GM12878 (cell line): ENCODE measurements around the gene GLI1. TPM values are rescaled to one million over a fixed set of nuclear protein-coding genes. Genes with fewer than 3 reads are reported as not detected.

ENCODE experiments used
- ATAC-seq: fragments of 200-7000 bp; cut with Tn5 transposase; 3 replicates; pipeline ENCODE4 v1.9.1; 2020; ENCODE audit warnings: mild to moderate bottlenecking, moderate library complexity
- BruUV-seq: library from RNA; stranded (reverse); fragments of 400-500 nt; replicated peaks from 2 replicates; lab custom pipeline; 2021; lab: Mats Ljungman, UMichigan
- CTCF ChIA-PET: fragments of 300-600 bp; sonication (Branson Sonifier 250); formaldehyde crosslinking; extraction: SDS; loops from one replicate; lab custom pipeline; 2021; ENCODE audit warnings: inconsistent platforms; lab: Yijun Ruan, JAX
- POLR2A ChIA-PET: fragments of 350-600 bp; formaldehyde crosslinking; extraction: SDS; loops from one replicate; lab custom pipeline; 2021; ENCODE audit warnings: inconsistent platforms; lab: Charles Lee
- RAD21 ChIA-PET: fragments of 300-600 bp; sonication (Branson Sonifier 250); formaldehyde crosslinking; loops from one replicate; lab custom pipeline; 2023; ENCODE audit warnings: antibody characterized with exemption; ENCODE audit not compliant: unreplicated experiment; lab: Charles Lee
- SMC1A ChIA-PET: fragments of 300-600 bp; sonication (Branson Sonifier 250); formaldehyde crosslinking; loops from one replicate; lab custom pipeline; 2023; ENCODE audit not compliant: unreplicated experiment, uncharacterized antibody; lab: Charles Lee
- DNase-seq: peaks from one replicate; pipeline ENCODE4 v3.0.0-alpha.2; 2011; ENCODE audit warnings: low read depth, low spot score
- FAIRE-seq: peaks from 3 replicates; lab custom pipeline; 2011; peaks lifted over from hg19 to GRCh38; lab: Jason Lieb, UNC
- H2AFZ ChIP-seq: 2 replicates; pipeline ENCODE4 v1.6.0; 2011; ENCODE audit warnings: low read depth, low read length, control low read depth; ENCODE audit not compliant: control insufficient read depth
- H3K27ac ChIP-seq: 2 replicates; pipeline ENCODE4 v1.5.1; 2011; ENCODE audit warnings: control low read depth; ENCODE audit not compliant: control insufficient read depth, insufficient read depth
- H3K27me3 ChIP-seq, 2 experiments: replicated peaks in 1 of 2; 2 replicates each; pipeline versions ENCODE4 v1.6.0 to v1.6.1; 2011; ENCODE audit warnings: low read length in 1 of 2; ENCODE audit not compliant: control insufficient read depth in 2 of 2, insufficient read depth in 2 of 2
- H3K36me3 ChIP-seq, 2 experiments: 2 replicates each; pipeline ENCODE4 v1.5.1; 2011; ENCODE audit warnings: low read length in 1 of 2; ENCODE audit not compliant: control insufficient read depth in 2 of 2, insufficient read depth in 2 of 2
- H3K4me1 ChIP-seq: 2 replicates; pipeline ENCODE4 v1.6.1; 2011; ENCODE audit warnings: mild to moderate bottlenecking, low read length, moderate library complexity, mixed read lengths; ENCODE audit not compliant: control insufficient read depth, insufficient read depth
- H3K4me2 ChIP-seq: 2 replicates; pipeline ENCODE4 v1.6.0; 2011; ENCODE audit warnings: control low read depth; ENCODE audit not compliant: control insufficient read depth, insufficient read depth
- H3K4me3 ChIP-seq: fragments of 200-600 bp; sonication (generic); 2 replicates; pipeline ENCODE4 v1.5.1; 2016
- H3K79me2 ChIP-seq: 2 replicates; pipeline ENCODE4 v1.6.0; 2011; ENCODE audit warnings: low read length; ENCODE audit not compliant: control insufficient read depth, insufficient read depth
- H3K9ac ChIP-seq: 2 replicates; pipeline ENCODE4 v1.8.0; 2011; ENCODE audit warnings: low read length, control low read depth, mixed read lengths; ENCODE audit not compliant: control insufficient read depth, insufficient read depth
- H3K9me3 ChIP-seq: replicated peaks from 3 replicates; pipeline ENCODE4 v1.5.1; 2011; ENCODE audit warnings: mild to moderate bottlenecking, low read length; ENCODE audit not compliant: control insufficient read depth, insufficient read depth
- H4K20me1 ChIP-seq: 2 replicates; pipeline ENCODE4 v1.6.0; 2011; ENCODE audit not compliant: control insufficient read depth, insufficient read depth
- NFYB ChIP-seq: IDR thresholded peaks from 2 replicates; pipeline ENCODE4 v1.6.1; 2011; ENCODE audit warnings: low read depth, mild to moderate bottlenecking, low read length, improper control_type of control experiment, moderate library complexity; ENCODE audit not compliant: insufficient read depth
- POLR2A ChIP-seq: IDR thresholded peaks from 2 replicates; pipeline ENCODE4 v1.6.1; 2011; ENCODE audit warnings: low read depth, mild to moderate bottlenecking, low read length
- TAF1 ChIP-seq: IDR thresholded peaks from 2 replicates; pipeline ENCODE4 v1.6.1; 2011; ENCODE audit warnings: mild to moderate bottlenecking, low read depth, low read length, borderline replicate concordance
- TARDBP ChIP-seq: IDR thresholded peaks from 2 replicates; pipeline ENCODE4 v1.6.1; 2016; ENCODE audit warnings: borderline replicate concordance
- ZBED1 ChIP-seq: IDR thresholded peaks from 2 replicates; pipeline ENCODE4 v1.6.1; 2016; ENCODE audit warnings: borderline replicate concordance
- WGBS: methylation state at CpG from one replicate; pipeline ENCODE4 v1.1.6; 2016; ENCODE audit warnings: low lambda C conversion rate; ENCODE audit not compliant: insufficient replicate concordance, insufficient coverage; ENCODE audit errors: missing lambda C conversion rate; 5-methylcytosine and 5-hydroxymethylcytosine counted together
- in situ Hi-C: fragments of 300-500 bp; cut with MboI; formaldehyde crosslinking; loops from 9 replicates; pipeline ENCODE4 v1.14.3; 2018; ENCODE audit warnings: mixed read lengths
- intact Hi-C: fragments of 100-400 bp; cut with micrococcal nuclease; formaldehyde crosslinking; loops from one replicate; pipeline ENCODE4 v1.14.2; 2022; ENCODE audit not compliant: unreplicated experiment
- polyA plus RNA-seq, 11 experiments: library from polyadenylated mRNA; depleted of rRNA in 4 of 11; unstranded in 6 of 11; stranded (reverse) in 5 of 11; fragments of >200 nt; fragmentation: Nextera tagmentation in 4 of 11; fragmentation: Illumina TruSeq in 1 of 11; extraction: Ambion mirVana in 4 of 11; extraction: Trizol in 1 of 11; gene quantifications; 1 replicate in 1 of 11; 2 replicates in 10 of 11; pipeline versions ENCODE4 v1.2.1 to v1.2.3, GENCODE V29; 2011 to 2016; ENCODE audit warnings: inconsistent platforms in 2 of 11, missing spikeins in 2 of 11, low read depth in 1 of 11
- total RNA-seq, 4 experiments: library from RNA; depleted of rRNA in 3 of 4; stranded (reverse); fragments of >200 nt in 3 of 4; fragmentation: Illumina TruSeq in 1 of 4; extraction: Trizol in 1 of 4; gene quantifications; 2 replicates each; pipeline versions ENCODE4 v1.2.1 to v1.2.3, GENCODE V29; 2013 to 2021
- TF ChIP-seq, protein P1 (sequence below): IDR thresholded peaks from 2 replicates; pipeline ENCODE4 v1.6.1; 2011; ENCODE audit warnings: low read depth, mild to moderate bottlenecking, low read length, moderate library complexity, borderline replicate concordance; ENCODE audit errors: extremely low read depth
- TF ChIP-seq, protein P2 (sequence below): fragments of 450-650 bp; IDR thresholded peaks from 2 replicates; pipeline ENCODE4 v1.6.1; 2014; ENCODE audit warnings: mild to moderate bottlenecking

GLI1 gene
- total and polyA plus RNA-seq, 10 of the 15 experiments (the other 5 are each of a cell fraction or from before 2014, with no cell fraction given), result 0.27 to 1.2 (median 0.49) TPM

DNA sequence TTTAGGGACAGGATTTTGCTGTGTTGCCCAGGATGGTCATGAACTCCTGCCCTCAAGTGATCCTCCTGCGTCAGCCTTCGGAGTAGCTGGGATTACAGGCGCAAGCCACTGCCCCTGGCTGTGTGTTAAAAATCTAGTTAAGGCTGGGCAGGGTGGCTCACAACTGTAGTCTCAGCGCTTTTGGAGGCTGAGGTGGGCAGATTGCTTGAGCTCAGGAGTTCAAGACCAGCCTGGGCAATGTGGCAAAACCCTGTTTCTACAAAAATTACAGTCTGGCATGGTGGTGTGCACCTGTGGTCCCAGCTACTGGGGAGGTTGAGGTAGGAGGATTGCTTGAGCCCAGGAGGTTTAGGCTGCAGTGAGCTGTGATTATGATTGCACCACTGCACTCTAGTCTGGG, 51.6 kb downstream of the GLI1 start:
- TF ChIP-seq POLR2A, result no peak
- no peak for TF ChIP-seq TAF1
- TF ChIP-seq TARDBP, result no peak
- TF ChIP-seq, protein P1, sequence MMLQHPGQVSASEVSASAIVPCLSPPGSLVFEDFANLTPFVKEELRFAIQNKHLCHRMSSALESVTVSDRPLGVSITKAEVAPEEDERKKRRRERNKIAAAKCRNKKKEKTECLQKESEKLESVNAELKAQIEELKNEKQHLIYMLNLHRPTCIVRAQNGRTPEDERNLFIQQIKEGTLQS, result no peak
- TF ChIP-seq ZBED1, result no peak
- TF ChIP-seq, protein P2, sequence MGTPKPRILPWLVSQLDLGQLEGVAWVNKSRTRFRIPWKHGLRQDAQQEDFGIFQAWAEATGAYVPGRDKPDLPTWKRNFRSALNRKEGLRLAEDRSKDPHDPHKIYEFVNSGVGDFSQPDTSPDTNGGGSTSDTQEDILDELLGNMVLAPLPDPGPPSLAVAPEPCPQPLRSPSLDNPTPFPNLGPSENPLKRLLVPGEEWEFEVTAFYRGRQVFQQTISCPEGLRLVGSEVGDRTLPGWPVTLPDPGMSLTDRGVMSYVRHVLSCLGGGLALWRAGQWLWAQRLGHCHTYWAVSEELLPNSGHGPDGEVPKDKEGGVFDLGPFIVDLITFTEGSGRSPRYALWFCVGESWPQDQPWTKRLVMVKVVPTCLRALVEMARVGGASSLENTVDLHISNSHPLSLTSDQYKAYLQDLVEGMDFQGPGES, result no peak
- TF ChIP-seq NFYB, result no peak
- TF ChIP-seq, all 136 proteins: peak for 0
- 97% methylated on average over 4 of the region's 4 CpGs for WGBS
- Histone ChIP-seq H3K4me2 (no peak overlapping the region), H3K9me3 (no peaks in the 10 kb centered on the region), H3K4me3 (no peak overlapping the region), H3K27ac (no peak overlapping the region), H4K20me1 (no peaks in the 10 kb centered on the region), H3K36me3 (peaks cover 23 to 37% of the 10 kb centered on the region in 2 experiments), H3K79me2 (no peaks in the 10 kb centered on the region), H2AFZ (no peak overlapping the region), H3K27me3 (no peaks in the 10 kb centered on the region), H3K9ac (no peak overlapping the region), H3K4me1 (no peaks in the 10 kb centered on the region)
- RAD21 ChIA-PET, result no interaction called here
- intact Hi-C loops, result no loop called here
- CTCF ChIA-PET, result interaction anchor here (0.6 to 0.9 kb wide), 2 partner anchors 48 to 59 kb away, joined by 3 read pairs; no protein-coding TSS in a partner anchor
- POLR2A ChIA-PET, result no interaction called here
- SMC1A ChIA-PET, result no interaction called here
- no peak for FAIRE-seq
- ATAC-seq, result no peak
- in situ Hi-C loops, result no loop called here
- no peak for DNase-seq
- no TSS peak for BruUV-seq
